K562 (cell line): ENCODE results near the gene IL17A.

Source experiments
- CHD2 ChIP-seq: IDR thresholded peaks from 2 replicates; pipeline ENCODE4 v1.6.1; 2011; ENCODE audit warnings: low read depth, low read length
- ZZZ3 ChIP-seq: fragments of 450-650 bp; IDR thresholded peaks from 2 replicates; pipeline ENCODE4 v1.6.1; 2016; ENCODE audit warnings: antibody characterized with exemption, mild to moderate bottlenecking, moderate library complexity

DNA sequence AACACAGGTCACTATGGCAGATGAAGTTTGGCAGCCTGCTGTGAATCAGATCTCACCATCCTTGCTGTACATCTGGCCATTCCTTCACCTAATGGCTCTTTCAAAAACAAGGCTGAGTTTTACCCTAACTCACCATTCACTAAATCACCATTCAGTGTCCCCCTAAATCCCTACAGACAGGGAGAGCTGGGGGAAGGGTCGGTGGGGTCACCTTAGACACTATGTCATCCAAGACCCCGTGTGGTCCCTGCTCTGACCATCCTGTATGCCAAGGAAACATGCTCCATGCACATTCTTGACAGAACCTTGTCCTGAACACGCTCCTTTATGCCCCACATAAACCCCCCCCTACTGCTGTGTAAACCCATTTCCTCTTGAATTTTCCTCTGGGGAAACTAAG lies 31.8 kb upstream of the IL17A start:
- TF ChIP-seq CHD2, result no peak
- TF ChIP-seq ZZZ3, result no peak
